Vagina (tissue), 2 donors: ENCODE results near the gene PRPF19. TPM values are rescaled to one million over a fixed set of nuclear protein-coding genes. Genes with fewer than 3 reads are reported as not detected.

ENCODE experiments used
- DNase-seq, 2 donors: peaks; one replicate each; pipeline ENCODE4 v3.0.0-alpha.2; 2017; ENCODE audit errors: extremely low spot score in 2 of 2
- H3K27ac ChIP-seq: fragments of 200-600 bp; sonication (generic); one replicate; pipeline ENCODE4 v1.5.1; 2019
- H3K27me3 ChIP-seq: fragments of 200-600 bp; sonication (generic); one replicate; pipeline ENCODE4 v1.5.1; 2019
- H3K36me3 ChIP-seq, 2 donors: fragments of 200-600 bp; sonication (generic); one replicate each; pipeline ENCODE4 v1.5.1; 2017 to 2019
- H3K4me1 ChIP-seq: fragments of 200-600 bp; sonication (generic); one replicate; pipeline ENCODE4 v1.5.1; 2019
- H3K4me3 ChIP-seq, 2 donors: fragments of 200-600 bp; sonication (generic); 1 replicate in 1 of 2; 2 replicates in 1 of 2; pipeline ENCODE4 v1.5.1; 2016 to 2019
- H3K9me3 ChIP-seq: fragments of 200-600 bp; sonication (generic); one replicate; pipeline ENCODE4 v1.5.1; 2019
- POLR2A ChIP-seq, 2 donors: fragments of 450-650 bp; IDR thresholded peaks; one replicate each; pipeline ENCODE4 v1.6.1; 2017; ENCODE audit warnings: antibody characterized with exemption in 2 of 2, mild to moderate bottlenecking in 2 of 2, moderate library complexity in 2 of 2
- POLR2AphosphoS5 ChIP-seq, 2 donors: sonication (generic); formaldehyde crosslinking; IDR thresholded peaks; one replicate each; pipeline ENCODE4 v1.9.0; 2017; ENCODE audit warnings: antibody characterized with exemption in 2 of 2, mild to moderate bottlenecking in 2 of 2, low read depth in 1 of 2; ENCODE audit not compliant: insufficient read depth in 1 of 2
- intact Hi-C: fragments of 100-400 bp; cut with DNase I; formaldehyde crosslinking; loops from one replicate; pipeline ENCODE4 v1.15.1; 2023
- total RNA-seq: library from RNA; depleted of rRNA; stranded (reverse); fragments of >200 nt; gene quantifications from one replicate; pipeline ENCODE4 v1.2.3, GENCODE V29; 2016
- TF ChIP-seq, protein P1 (sequence below), 3 experiments: fragments of 450-650 bp in 2 of 3; fragments of 200-600 bp in 1 of 3; sonication (generic) in 1 of 3; IDR thresholded peaks; one replicate each; pipeline ENCODE4 v1.5.1; 2017 to 2019; ENCODE audit warnings: antibody characterized with exemption in 3 of 3, mild to moderate bottlenecking in 2 of 3, moderate library complexity in 2 of 3

PRPF19 gene
- total RNA-seq, 1 donor from 2014 or later = 54.0 TPM

DNA sequence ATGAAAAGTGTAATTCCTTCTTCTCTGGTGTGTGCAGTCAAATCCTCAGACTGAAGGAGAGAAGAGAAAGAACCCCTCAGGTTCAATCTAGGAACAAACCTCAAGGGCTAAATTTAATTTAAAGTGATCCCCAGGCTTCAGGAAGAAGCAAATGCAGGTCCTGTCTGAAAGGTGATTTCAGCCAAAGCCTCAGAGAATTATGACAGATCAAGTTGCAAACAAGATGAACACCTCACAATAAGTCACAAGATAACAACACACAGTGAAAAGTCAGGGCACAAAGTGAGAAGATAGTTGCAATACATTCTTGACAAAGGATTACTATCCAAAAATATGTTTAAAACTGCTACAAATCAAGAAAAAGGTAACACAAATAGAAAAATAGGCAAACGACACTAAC lies 27.3 kb downstream of the PRPF19 start:
- intact Hi-C loops = no loop called here
- no peak for DNase-seq
- TF ChIP-seq, protein P1, sequence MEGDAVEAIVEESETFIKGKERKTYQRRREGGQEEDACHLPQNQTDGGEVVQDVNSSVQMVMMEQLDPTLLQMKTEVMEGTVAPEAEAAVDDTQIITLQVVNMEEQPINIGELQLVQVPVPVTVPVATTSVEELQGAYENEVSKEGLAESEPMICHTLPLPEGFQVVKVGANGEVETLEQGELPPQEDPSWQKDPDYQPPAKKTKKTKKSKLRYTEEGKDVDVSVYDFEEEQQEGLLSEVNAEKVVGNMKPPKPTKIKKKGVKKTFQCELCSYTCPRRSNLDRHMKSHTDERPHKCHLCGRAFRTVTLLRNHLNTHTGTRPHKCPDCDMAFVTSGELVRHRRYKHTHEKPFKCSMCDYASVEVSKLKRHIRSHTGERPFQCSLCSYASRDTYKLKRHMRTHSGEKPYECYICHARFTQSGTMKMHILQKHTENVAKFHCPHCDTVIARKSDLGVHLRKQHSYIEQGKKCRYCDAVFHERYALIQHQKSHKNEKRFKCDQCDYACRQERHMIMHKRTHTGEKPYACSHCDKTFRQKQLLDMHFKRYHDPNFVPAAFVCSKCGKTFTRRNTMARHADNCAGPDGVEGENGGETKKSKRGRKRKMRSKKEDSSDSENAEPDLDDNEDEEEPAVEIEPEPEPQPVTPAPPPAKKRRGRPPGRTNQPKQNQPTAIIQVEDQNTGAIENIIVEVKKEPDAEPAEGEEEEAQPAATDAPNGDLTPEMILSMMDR (IDR thresholded peaks at IDR 0.05) = no peak
- TF ChIP-seq POLR2A (IDR thresholded peaks at IDR 0.05) (no peak), POLR2AphosphoS5 (IDR thresholded peaks at IDR 0.05; ENCODE audit: insufficient read depth in 1 of 2, low read depth in 1 of 2) (no peak)
- no peaks in the 10 kb centered on the region for H3K4me1 ChIP-seq
- H3K27me3 ChIP-seq = no peaks in the 10 kb centered on the region
- H3K36me3 ChIP-seq = peaks cover 0 to 15% of the 10 kb centered on the region in 2 donors
- H3K9me3 ChIP-seq = no peaks in the 10 kb centered on the region
- H3K27ac ChIP-seq = no peak overlapping the region
- H3K4me3 ChIP-seq = no peak overlapping the region

- H3K4me1 ChIP-seq = no peaks in the 10 kb centered on the region
- H3K27me3 ChIP-seq = no peaks in the 10 kb centered on the region
- H3K4me3 ChIP-seq = no peak overlapping the region
- DNase-seq = no peak
- H3K36me3 ChIP-seq = peaks cover 0 to 15% of the 10 kb centered on the region in 2 donors
- intact Hi-C loops = no loop called here
- peak overlapping the region; percentile 69 for H3K27ac ChIP-seq
- no peak for TF ChIP-seq POLR2A (IDR thresholded peaks at IDR 0.05)
- TF ChIP-seq, protein P1 (IDR thresholded peaks at IDR 0.05) = no peak
- peak in 1 of 2 donors; percentile 11 for TF ChIP-seq POLR2AphosphoS5 (IDR thresholded peaks at IDR 0.05; ENCODE audit: insufficient read depth in 1 of 2, low read depth in 1 of 2)
- no peaks in the 10 kb centered on the region for H3K9me3 ChIP-seq
Observed at GRCh38 chr11:60878245-60879101, 27.9 kb downstream of the PRPF19 start.

GRCh38 chr11:60876168-60876485 lies 30.3 kb downstream of the PRPF19 start:
- Histone ChIP-seq H3K4me1 (peaks cover 22% of the 10 kb centered on the region), H3K4me3 (no peak overlapping the region), H3K36me3 (peaks cover 0 to 15% of the 10 kb centered on the region in 2 donors), H3K27me3 (no peaks in the 10 kb centered on the region), H3K27ac (no peak overlapping the region), H3K9me3 (no peaks in the 10 kb centered on the region)
- intact Hi-C loops = no loop called here
- DNase-seq = no peak
- TF ChIP-seq, protein P1 (IDR thresholded peaks at IDR 0.05) = no peak
- no peak for TF ChIP-seq POLR2A (IDR thresholded peaks at IDR 0.05)
- TF ChIP-seq POLR2AphosphoS5 (IDR thresholded peaks at IDR 0.05; ENCODE audit: insufficient read depth in 1 of 2, low read depth in 1 of 2) = no peak

- peaks cover 0 to 10% of the 10 kb centered on the region in 2 donors for H3K36me3 ChIP-seq
- H3K9me3 ChIP-seq = no peaks in the 10 kb centered on the region
- no peak for TF ChIP-seq POLR2A (IDR thresholded peaks at IDR 0.05)
- TF ChIP-seq, protein P1 (IDR thresholded peaks at IDR 0.05) = no peak
- no peak for TF ChIP-seq POLR2AphosphoS5 (IDR thresholded peaks at IDR 0.05; ENCODE audit: insufficient read depth in 1 of 2, low read depth in 1 of 2)
- DNase-seq = no peak
- intact Hi-C loops = no loop called here
- no peak overlapping the region for H3K4me3 ChIP-seq
- peaks cover 24% of the 10 kb centered on the region for H3K4me1 ChIP-seq
- no peaks in the 10 kb centered on the region for H3K27me3 ChIP-seq
- H3K27ac ChIP-seq = no peak overlapping the region
Observed at GRCh38 chr11:60875366-60876167, 30.8 kb downstream of the PRPF19 start.
